Inflammatory macrophage (primary cell): Measurements from ENCODE around the gene KCNG2.

Experiments
- DNase-seq, 2 donors: peaks; one replicate each; pipeline ENCODE4 v3.0.0-alpha.2; 2020 to 2022

Gene KCNG2

GRCh38 chr18:79887181-79888000, 89.7 kb downstream of the KCNG2 start:
- no peak for DNase-seq

GRCh38 chr18:79888016-79888415, 90.3 kb downstream of the KCNG2 start:
- no peak for DNase-seq

- DNase-seq = no peak
Observed at GRCh38 chr18:79889569-79889968, 91.8 kb downstream of the KCNG2 start.

GRCh38 chr18:79890674-79891073, 92.9 kb downstream of the KCNG2 start:
- no peak for DNase-seq

DNA sequence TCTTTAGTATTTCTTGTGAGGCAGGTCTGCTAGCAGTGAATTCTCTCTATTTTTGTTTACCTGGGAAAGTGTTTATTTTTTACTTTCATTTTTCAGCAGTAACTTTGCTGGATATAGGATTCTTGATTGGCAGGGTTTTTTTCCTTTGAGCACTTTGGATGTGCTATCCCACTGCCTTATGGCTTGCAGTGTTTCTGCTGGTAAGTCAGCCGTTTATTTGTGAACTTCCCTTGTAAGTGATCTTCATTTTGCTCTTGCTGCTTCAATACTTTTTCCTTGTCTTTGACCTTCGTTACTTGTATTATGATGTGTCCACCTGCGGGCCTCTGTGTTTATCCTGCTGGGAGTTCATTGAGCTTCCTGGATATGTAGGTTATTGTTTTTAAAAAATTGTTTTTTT, 99.0 kb downstream of the KCNG2 start:
- no peak for DNase-seq

GRCh38 chr18:79897940-79898625, 100.3 kb downstream of the KCNG2 start:
- no peak for DNase-seq

GRCh38 chr18:79898952-79899608, 101.3 kb downstream of the KCNG2 start:
- no peak for DNase-seq

- no peak for DNase-seq
Observed at GRCh38 chr18:79899609-79900445, 102.1 kb downstream of the KCNG2 start.

- no peak for DNase-seq
Observed at GRCh38 chr18:79900610-79901570, 103.2 kb downstream of the KCNG2 start.

DNA sequence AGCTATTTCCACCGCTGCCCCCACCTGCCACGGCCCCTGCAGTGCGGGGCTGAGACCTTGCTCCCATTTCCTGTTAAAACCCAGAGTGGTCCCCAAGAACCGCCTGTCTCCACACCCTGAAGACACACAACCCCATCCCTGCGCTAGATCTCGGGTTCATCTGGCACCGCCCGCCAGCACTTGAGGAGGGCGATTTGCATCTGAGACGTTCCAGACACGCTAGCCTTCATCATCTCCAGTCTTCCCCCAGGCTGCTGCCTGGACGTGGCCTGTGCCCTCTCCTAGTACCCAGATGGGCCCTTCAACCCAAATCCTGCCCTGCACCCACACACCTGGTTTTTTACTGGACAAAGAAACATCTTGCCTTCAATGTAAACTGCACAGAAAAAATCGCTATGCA, 103.9 kb downstream of the KCNG2 start:
- DNase-seq = no peak

- DNase-seq = no peak
Observed at GRCh38 chr18:79902075-79902474, 104.3 kb downstream of the KCNG2 start.

DNA sequence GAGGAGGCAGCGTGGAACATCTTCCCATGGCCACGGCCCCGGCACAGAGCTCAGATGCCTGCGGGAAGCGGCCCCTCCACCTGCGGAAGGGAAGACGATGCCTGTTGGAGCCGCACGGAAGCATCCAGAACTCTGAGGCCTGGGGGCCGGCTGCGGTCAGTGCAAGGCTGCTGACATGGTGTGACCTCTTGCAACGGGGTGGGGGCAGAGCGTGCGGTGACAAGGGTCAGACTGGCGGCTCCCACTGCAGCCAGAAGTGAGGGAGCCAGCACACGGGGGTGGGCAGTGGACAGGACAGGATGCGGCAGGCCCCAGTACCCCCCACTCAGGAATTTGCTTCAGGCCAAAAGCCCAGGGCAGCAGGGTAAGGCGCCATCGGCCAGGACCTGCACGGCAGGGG, 104.9 kb downstream of the KCNG2 start:
- no peak for DNase-seq

- DNase-seq = no peak
Observed at GRCh38 chr18:79903071-79903635, 105.4 kb downstream of the KCNG2 start.

DNA sequence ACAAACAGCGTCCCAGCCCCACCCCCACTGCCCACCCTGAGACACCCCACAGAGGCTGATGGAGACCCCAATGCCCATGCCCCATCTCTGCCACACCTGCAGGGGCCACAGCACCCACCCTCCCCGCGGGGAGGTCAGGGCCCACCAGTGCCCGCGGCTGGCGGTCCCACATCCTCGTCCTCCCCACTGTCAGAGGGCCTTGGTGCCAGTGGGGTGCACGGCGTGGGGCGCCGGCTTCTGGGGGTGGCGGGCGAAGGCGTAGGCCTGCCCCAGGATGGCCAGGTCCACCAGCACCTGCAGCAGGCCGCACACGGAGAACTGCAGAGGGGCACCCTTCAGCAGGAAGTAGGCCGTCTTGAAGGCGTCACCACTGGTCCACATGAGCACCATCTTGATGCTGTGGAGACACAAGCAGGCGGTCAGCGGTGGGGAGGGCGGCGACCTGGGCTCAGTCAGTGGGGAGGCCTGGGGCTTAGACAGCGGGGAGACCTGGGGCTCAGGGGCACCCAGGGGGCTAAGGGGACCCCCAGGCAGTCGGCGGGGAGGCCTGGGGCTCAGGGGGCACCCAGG, 106.1 kb downstream of the KCNG2 start:
- no peak for DNase-seq

- no peak for DNase-seq
Observed at GRCh38 chr18:79904357-79905147, 106.8 kb downstream of the KCNG2 start.

DNA sequence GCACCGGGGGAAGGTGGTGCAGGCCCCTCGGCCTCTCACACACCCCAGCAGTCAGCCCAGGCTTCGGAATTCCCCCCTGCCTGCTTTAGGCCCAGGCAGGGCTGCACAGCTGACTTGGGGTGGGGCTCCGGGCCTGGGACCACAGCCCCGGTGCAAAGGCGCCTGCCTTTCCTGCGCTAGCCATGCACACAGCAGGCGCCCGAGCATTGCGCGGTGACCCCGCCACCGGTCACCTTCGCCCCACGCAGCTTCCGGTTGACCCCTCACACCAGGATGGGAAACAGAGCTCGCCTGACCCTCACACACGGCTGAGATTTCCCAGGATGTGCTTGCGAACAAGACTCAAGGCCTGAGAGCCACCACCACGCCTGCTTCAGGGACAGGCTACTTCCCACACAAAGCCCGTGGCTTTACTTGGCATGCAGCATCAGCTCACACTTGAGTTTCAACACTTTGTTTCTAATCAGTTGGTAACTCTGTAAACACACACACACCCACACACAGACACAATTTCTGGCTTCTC, 107.7 kb downstream of the KCNG2 start:
- peak; percentile 50 to 80 for DNase-seq

DNA sequence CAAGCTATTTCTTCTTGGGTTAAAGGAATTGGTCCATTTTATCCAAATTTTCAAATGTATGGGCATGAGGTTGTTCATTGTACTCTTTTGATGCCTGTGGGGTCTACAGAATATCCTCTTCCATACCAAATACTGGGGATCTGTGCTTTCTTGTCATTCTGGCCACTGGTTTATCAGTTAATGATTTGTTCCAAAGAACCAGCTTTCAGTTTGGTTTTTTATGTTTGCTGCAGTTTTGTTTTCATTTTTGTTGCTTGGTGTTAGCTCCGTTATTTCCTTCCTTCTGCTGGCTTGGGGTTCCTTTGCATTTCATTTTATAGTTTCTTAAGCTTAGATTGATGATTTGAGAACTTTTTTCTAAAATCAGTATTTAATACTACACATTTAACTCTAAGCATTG, 108.3 kb downstream of the KCNG2 start:
- DNase-seq = no peak

DNA sequence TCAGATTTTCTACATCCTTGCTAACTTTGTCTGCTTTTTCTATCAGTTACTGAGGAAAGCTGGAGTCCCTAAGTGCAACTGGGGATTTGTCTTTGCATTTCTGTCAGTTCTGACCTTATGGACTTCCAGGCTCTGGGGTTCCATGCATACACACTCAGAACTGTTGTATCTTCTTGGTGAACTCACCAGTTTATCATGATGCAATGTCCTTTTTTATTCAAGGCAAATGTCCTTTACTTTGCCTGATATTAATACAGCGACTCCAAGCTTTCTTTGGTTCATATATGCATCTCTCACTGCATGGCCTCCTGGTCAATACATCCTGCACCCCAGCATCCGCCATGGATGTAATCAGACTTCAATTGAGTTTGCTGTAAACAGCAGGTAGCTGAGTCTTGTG, 109.0 kb downstream of the KCNG2 start:
- DNase-seq = no peak

DNA sequence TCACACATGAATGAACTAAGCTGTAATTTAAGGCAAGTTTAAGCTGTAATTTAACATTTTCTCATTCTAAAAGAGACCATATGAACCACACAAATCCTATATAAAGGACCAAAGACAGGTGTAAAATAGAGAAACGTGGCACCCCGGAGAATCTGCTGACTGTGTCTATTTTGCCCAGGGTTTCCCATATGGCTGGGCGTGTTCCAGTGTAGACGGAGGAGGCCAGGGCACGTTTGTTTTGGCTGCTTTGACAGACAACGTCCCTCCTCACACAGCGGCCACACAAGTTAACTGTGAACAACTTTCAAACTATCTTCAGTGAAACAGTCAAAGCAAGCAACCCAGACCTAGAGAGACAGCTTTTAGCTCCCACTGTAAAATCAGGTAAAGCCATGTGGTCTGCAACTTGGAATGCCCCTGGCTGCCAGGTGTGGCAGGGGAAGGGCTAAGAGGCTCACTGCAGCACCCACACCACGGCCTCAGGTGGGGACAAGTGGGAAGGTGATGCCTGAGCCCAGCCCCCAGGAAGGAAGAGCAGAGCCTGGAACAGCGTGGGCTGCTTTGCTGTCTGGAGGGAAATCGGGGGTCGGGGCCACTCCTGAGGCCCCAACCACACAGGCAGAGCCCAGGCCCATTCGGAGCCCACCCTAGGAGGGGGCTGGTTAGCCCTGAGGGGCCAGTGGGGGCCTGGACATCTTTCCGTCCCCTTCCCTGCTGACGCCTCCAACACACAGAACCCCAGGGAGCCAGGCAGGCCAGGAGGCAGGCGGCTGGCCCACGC, 113.0 kb downstream of the KCNG2 start:
- no peak for DNase-seq
